GM18868 (cell line): Measurements from ENCODE around the gene SLC25A39.
"Not testable (repeated sequence)": the region's sequence is repeated elsewhere in the genome, so short reads cannot be mapped to it uniquely, and the experiment has no call there.

ENCODE experiments used
- ATAC-seq: cut with Tn5 transposase; IDR thresholded peaks from one replicate; pipeline ENCODE4 v1.9.1; 2021; ENCODE audit warnings: mild to moderate bottlenecking, moderate library complexity; ENCODE audit not compliant: unreplicated experiment

Gene SLC25A39, protein sequence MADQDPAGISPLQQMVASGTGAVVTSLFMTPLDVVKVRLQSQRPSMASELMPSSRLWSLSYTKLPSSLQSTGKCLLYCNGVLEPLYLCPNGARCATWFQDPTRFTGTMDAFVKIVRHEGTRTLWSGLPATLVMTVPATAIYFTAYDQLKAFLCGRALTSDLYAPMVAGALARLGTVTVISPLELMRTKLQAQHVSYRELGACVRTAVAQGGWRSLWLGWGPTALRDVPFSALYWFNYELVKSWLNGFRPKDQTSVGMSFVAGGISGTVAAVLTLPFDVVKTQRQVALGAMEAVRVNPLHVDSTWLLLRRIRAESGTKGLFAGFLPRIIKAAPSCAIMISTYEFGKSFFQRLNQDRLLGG

DNA sequence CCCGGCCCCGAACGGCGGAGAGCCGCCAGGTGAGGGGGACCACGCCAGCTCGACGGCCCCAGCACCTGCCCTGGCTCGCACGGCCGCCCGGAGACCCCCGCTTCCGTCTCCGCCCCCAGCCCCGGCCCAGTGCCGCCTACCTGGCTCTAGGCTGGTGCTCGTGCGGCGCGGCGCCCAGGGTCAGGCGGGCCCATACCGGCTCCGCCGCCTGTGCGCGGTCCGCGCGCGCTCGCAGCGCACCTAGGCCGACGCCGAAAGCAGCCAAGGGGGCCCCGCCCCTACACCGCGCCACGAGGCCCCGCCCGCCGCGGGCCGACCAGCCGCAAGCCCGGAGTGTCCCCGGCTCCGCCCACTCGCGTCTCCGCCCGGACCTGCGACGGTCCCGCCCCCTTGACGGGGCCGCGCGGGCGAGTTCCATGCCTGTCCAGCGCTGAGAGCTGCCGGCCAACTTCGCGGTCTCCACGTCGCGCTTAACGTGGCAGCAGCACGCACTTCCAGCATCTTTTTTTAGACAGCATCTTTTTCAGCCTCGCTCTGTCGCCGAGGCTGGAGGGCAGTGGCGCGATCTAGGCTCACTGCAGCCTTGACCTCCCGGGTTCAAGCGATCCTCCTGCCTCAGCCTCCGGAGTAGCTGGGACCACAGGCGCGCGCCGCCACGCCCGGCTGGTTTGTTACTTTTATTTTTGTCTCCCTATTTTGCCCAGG, at the start of gene SLC25A39:
TSS of gene SLC25A39 (minus strand) at position 253 of the 705 bp plus-strand sequence. CDS start 1,261 bp downstream, outside the sequence.
- ATAC-seq = peak; percentile 65

DNA sequence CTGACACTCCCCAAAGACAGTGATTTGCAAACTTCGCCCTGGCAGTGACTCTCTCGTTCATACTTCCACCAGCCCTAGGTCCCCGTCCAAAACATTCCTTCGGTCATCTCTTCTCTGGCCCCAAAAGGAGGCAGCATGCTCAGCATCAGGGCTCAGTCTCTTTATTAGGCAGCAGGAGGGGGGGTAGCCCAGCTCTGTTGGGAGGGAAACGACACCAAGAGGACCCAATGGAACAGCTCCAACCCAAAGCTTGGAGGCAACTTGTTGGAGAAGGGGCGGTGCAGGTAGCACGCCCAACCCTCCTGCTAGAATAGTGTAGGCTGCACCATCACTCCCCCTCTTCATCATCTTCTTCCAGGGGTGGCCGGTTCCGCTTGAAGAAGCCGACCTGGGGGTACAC, 47.4 kb upstream of the SLC25A39 start:
- ATAC-seq = no peak

DNA sequence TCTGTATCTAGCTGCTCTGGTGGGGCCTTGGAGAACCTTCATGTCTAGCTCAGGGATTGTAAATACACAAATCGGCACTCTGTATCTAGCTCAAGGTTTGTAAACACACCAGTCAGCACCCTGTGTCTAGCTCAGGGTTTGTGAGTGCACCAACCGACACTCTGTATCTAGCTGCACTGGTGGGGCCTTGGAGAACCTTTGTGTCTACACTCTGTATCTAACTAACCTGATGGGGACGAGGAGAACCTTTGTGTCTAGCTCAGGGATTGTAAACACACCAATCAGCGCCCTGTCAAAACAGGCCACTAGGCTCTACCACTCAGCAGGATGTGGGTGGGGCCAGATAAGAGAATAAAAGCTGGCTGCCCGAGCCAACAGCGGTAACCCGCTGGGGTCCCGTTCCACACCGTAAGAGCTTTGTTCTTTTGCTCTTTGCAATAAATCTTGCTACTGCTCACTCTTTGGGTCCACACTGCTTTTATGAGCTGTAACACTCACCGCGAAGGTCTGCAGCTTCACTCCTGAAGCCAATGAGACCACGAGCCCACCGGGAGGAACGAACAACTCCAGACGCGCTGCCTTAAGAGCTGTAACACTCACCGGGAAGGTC, 44.9 kb upstream of the SLC25A39 start:
- not testable (repeated sequence) for ATAC-seq

DNA sequence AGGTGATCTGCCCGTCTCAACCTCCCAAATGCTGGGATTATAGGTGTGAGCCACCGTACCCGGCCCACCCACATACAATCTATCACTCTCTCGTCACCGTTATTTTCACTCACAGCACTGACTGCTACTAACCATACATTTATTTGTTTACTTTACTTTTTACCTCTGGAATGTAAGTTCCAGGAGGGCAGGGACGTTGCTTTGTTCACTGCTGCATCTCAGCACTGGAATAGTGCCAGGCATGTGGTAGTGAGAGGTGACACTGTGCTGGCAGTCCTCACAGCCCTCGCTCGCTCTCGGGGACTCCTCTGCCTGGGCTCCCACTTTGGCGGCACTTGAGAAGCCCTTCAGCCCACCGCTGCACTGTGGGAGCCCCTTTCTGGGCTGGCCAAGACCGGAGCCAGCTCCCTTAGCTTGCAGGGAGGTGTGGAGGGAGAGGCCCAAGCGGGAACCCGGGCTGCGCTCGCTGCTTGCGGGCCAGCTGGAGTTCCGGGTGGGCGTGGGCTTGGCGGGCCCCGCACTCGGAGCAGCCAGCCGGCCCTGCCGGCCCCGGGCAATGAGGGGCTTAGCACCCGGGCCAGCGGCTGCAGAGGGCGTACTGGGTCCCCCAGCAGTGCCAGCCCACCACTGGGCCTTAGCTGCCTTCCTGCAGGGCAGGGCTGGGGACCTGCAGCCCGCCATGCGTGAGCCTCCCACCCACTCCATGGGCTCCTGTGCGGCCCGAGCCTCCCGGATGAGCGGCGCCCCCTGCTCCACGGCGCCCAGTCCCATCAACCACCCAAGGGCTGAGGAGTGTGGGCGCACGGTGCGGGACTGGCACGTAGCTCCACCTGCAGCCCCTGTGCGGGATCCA, 44.0 kb upstream of the SLC25A39 start:
- ATAC-seq = not testable (repeated sequence)

DNA sequence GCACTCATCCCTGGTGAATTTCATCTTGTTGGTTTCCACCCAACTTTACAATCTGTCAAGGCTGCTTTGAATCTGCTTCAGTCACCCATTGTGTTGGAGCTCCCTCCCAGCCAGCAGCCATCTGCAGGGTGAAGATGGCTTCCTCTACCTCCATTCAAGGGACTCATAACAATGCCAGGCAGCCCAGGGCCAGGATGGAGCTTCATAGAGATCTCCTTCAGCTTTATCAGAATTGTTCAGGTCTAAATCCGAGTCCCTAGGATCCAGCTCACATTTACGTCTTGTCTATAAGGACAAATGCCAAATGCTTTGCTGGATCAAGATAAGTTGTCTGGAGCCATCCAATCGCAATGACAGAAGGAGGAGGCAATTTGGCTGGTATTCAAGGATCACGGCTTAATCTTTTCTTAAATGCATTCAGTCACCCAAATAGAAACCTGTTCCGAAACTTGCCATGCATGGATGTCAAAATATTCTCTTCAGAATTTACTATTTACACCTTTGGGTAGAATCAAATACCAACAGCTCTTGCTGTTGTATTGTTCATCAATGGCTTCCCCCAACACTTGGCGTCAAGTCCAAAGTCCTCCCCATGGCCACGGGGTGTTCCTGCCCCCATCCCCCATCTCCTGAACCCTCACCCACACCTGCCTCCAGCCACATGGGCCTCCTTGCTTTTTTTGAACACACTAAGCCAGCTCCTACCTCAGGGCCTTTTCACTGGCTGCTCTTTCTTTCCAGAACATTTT, 42.8 kb upstream of the SLC25A39 start:
- no peak for ATAC-seq

DNA sequence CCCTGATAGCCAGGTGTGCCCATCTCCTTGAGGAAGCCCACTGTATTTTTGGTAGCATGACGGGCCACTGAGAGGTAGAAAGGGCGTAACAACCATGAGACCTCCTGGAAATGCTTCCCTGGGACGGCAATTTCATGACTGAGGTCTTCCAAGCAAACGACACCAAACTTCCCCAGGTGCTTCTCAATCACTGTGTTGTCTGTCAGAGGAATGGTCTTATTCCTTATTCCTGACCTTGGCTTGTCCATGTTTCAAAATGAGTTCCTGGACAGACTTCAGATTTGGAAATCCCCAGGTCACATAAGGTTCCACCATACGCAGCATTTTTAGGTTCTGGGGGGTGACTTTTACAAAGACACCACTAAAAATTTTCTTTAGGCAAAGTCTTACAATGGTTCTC, 40.4 kb upstream of the SLC25A39 start:
- not testable (repeated sequence) for ATAC-seq

DNA sequence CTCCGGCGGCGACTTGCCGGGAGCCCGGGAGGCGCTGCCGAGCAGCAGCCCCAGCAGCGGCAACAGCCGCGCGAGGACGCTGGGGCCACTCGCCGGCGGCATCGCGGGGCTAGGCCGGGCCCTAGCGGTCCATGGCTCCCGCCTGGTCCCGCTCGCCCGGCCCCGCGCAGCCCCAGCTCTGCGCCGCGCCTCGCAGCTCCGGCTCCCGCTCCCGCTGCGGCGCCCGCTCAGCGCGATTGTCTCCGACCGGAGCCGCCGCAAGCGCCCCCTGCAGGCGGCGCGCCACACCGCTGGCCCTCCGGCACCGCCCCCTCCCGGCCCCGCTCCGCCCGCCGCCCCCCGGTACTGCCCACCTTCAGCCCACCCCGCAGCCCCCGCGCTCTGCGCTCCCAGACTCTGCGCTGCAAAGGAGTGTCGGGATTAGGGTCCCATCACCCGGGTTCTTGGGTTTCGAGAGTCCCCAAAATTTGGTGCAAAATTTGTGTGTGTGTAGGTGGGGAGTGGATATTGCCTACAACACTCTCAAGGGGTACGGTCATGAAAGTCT, 39.1 kb upstream of the SLC25A39 start, which contains the start of gene FAM171A2:
TSS of gene FAM171A2 (minus strand) at position 241 of the 547 bp plus-strand sequence. CDS start at position 102, 139 bp downstream.
- peak; percentile 60 for ATAC-seq

DNA sequence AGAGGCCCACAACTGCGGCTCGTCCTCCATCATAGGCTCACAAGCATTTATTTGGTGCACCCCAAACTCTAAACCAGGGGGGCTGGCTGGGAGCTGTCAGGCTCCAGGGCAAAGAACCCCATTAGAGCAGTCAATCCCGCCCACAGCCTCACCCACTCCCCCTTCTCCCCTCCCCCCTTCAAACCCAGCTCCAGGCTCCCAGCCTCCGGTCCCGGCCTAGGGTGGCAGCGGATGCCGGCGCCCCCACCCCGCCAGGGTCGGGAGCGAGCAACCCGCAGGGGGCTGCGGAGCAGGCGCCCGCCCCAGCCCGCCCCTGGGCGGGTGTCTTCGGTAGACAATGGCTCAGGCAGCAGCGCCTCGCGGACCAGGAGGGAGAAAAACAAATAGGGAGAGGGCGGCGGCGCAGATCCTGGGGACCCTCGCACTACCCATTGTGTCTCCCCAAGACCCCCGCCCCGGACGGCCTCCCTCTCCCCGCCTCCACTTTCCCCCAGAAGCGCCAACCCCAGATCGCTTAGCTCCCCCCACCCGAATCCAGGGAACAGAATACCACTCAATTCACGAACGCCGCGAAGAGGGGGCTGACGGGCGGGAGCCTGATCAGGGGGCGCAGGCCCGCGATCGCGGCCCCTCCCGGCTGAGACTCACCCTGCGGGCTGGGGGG, 38.5 kb upstream of the SLC25A39 start:
- ATAC-seq = peak; percentile 16

DNA sequence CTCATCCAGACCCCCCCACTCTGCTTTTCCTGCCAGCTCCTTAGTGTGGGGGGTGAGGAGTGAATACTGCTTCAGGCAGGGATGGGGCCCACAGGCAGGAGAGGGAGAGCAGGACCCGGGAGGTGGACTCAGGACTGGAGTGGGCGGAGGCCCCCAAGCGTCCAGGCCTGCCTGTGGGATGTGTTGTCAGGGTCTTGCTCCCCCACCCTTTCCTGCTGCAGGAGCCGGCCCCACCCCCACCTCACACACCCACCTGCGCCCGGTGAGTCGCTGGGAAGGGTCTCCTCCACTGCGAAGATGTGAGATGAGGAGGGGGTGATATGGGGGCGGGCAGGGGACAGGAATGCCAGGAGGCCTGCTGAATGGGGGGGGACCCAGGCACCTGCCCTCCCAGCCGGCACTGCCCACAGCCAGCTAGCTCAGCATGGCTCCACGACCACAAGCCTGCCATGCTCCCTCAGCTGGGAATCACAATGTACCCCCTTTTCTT, 37.9 kb upstream of the SLC25A39 start:
- ATAC-seq = no peak

DNA sequence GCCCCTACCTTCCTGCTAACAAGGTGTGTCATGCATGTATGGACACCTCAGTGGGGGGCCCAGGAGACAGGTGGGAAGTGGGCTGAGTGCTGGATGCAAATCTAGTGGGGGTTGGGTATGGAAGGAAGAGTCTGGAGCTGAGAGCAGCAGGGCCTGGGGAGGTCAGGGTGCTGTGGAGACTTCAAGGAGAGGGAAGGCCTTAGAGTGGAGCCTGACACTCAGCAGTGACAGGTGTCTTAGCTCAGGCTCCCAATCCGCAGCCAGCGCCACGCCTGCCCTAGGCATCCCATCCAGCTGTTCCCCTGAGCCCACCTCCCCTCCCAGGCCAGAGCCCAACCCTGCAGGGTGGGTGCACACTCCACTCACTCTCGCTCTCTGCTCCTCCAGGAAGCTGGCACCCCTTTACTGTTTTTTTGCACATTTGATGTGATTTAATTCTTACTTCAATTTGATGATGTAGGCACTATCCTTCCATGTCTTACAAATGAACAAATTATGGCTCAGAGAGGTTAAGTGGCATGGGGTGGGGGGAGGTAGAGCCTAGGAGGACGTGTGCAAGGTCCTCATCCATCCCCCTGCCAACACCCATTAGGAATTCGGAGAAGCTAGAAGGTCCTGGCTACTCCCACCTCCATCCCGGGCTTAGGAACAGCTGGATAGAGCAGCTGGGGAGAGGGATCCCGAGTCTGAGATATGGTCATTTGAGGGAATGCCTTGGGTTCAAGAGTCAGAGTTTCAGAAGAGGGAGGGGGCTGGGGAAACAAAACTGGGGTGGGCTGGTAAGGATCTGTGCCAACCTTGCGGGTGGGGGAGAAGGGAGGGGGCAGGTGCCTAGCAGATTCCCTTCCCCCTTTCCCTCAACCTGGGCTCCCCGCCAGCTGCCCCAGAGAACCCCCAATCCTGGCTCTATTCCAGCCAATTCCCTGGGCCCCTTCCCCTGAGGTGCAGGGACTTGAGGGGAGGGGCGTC, 37.0 kb upstream of the SLC25A39 start:
- ATAC-seq = no peak

DNA sequence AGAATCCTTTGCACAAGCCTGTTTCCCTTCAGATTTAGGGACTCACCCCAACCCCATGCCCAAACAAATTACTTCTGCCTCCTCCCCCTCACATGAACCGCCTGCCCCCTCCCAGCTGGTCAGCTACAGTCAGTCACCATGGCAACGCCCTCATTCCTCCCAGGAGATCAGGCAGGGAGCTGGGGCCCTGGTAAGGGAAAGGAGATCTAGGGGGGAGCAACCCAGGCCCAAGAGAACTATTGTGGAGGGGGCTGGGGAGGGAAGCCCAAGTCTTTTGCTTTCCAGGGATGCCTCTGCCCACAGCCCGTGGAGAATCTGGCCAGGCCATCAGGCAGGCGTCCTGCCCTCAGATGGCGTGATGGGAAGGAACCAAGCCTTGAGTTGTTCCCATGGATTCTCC, 36.2 kb upstream of the SLC25A39 start:
- ATAC-seq = no peak

DNA sequence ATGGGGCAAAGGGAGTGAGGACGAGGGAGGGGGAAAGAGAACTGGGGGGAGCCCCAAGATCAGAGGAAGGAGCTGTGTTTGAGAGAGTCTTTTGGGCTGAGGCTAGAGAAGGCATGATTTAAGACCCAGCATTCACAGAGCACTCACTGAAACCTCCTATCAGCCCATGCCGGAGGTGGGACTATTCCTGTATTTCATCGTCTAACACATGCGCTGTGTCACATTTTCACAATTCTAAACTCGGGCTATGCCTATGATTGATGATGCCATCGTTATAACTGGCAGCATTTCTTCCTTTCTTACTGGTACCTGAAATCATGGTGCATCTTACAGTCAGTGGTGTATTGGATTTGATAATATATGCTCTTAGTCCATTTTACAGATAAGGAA, 35.5 kb upstream of the SLC25A39 start:
- ATAC-seq = no peak

DNA sequence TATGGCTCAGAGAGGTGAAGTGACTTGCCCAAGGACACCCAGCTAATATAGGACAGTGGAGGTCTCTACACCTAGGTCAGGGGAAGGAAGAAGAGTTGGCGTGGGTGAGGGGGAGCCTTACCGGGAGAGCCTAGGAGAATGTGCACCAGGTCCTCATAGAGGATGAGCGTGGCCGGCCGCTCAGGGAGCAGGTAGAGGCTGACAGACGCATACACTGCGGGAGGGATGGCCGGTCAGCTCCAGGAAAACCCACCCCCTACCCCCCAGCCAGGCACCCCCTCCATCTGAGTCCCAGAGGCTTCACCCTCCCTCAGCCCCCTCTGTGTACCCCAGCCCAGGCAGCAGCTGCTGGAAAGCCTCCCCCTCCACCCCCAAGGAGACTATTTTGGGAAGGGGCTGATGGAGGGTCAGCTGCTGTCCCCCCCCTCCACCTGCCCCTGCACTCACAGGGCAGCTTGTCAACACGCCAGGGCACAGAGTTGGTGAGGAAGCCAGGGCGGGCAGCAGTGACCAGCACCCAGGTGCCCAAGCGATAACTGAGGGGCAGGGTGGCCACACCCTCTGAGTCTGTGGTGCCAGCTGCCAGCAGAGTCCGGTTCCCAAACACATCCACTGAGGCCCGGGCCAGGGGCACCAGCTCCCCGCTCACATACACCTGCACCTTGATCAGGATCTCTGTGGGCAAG, 35.0 kb upstream of the SLC25A39 start:
- ATAC-seq = no peak

DNA sequence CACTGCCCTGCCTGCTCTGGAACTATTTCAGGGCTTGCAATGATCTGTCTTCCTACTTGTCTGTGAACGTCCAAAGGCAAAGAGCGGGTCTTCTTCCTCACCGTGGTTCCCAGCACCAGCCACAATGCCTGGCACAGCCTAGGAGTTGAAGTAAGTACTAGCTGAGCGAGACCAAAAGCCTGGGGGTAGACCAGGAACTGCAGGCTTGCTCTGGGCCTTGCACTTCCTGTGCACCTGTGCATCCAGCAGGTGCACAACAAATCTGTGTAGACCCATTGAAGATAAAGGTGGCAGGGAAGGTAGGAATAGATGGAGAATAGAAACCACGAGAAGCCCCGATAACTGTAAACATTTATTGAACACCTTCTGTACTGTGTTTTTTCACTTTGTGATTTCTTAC, 34.4 kb upstream of the SLC25A39 start:
- ATAC-seq = no peak

DNA sequence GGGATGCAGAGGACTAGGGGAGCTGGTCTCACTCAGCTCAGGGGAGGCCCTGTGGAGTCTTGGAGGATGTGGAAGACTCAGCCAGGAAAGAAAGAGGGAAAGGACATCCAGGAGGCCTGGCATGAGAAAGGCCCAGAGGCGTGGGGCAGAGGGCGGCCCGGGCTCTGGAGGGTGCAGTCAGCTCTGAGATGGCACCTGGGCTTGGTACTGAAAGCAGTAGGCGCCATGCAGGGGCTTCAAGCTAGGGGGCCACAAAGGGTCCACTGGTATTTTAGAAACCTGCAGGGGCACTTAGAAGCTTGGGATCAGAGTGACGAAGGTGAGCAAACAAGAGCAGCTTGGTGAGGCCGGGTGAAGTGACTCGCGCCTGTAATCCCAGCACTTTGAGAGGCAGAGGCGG, 33.4 kb upstream of the SLC25A39 start:
- no peak for ATAC-seq

DNA sequence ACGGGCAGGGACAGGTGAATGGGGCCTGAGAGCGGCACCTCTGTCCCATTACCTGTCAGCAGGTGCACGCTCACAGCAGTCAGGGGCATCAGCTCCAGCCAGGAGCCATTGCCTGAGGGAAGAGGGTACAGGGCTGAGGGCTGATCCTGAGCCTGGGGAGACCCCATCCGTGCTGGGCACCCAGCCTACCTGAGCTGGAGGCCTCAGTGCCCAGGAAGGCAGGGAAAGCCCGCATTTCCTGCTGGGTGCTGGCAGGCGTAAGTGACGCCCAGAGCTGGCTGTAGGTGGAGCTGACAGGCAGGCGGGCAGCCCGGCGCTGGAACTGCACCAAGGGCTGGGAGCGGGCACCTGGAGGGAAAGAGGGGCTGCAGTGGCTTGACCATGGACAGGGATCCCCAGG, 31.6 kb upstream of the SLC25A39 start:
- ATAC-seq = no peak

DNA sequence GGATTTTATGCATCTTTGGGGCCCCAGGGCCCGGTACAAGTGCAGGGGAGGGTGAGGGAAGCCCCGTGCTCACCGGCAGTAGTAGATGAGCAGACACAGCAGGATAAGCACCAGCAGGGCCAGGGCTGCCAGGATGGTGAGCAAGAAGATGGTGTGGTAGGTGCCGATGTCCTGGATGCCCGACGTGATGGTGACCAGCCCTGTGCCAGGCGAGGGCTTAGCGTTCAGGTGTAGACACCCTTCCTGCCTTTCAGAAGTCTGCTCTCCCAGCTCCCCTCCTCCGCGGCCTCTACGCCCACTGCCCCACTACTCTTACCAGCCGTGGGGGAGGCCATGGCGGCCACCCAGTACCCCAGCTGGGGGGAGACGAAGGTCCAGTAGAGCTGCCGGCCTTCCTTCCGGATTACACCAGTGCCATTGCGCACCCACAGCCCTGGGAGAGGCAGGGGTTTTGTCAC, 31.0 kb upstream of the SLC25A39 start:
- no peak for ATAC-seq
